Measurements from ENCODE around the gene MKI67. TPM values are rescaled to one million over a fixed set of nuclear protein-coding genes. Genes with fewer than 3 reads are reported as not detected.
A peak's percentile ranks its signal among the peaks of the same experiment; 100 is the strongest.

MKI67 gene
- total RNA-seq, 1 donor from 2014 or later: 1.2 TPM

DNA sequence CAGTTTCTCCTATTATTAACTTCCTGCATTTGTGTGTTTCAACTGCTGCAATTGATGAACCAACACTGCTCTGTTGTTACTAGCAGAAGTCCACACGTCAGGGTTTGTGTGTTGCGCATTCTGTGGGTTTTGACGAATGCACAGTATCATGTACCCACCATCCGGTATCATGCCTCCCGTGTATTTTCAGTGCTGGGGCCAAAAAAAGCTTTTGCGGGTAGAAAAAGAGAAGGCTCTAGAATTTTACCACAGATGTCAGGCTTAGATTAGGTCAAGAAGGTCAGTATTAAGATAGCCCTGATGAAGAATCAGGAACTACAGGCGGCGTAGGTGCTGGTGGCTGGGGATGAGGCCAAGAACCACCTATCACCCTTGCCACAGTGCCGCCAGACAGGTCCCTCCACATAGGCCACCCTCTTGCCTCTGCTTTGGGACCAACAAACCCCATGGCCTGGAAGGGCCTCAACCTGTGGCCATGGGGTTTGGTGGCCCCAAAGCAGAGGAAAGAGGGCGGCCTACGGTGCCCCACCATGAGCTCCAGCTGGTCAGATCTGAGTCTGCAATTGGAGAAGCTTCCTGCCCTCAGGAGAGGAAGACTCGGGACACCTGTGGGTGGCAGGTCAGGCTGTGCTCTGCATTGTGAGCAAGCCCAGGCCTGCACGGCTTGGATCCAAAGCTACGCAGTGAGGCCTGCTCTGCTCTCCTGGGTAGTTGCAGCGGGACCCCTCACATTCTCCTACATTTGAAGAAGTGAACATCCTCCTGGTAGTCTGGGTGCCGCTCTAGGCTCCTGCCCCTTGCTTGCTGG is 71.9 kb downstream of the MKI67 start:
- TF ChIP-seq, protein P1, sequence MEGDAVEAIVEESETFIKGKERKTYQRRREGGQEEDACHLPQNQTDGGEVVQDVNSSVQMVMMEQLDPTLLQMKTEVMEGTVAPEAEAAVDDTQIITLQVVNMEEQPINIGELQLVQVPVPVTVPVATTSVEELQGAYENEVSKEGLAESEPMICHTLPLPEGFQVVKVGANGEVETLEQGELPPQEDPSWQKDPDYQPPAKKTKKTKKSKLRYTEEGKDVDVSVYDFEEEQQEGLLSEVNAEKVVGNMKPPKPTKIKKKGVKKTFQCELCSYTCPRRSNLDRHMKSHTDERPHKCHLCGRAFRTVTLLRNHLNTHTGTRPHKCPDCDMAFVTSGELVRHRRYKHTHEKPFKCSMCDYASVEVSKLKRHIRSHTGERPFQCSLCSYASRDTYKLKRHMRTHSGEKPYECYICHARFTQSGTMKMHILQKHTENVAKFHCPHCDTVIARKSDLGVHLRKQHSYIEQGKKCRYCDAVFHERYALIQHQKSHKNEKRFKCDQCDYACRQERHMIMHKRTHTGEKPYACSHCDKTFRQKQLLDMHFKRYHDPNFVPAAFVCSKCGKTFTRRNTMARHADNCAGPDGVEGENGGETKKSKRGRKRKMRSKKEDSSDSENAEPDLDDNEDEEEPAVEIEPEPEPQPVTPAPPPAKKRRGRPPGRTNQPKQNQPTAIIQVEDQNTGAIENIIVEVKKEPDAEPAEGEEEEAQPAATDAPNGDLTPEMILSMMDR (IDR thresholded peaks at IDR 0.05; ENCODE audit: borderline replicate concordance): no peak
- DNase-seq: no peak
- Histone ChIP-seq H3K27me3 (ENCODE audit: low read depth) (no peaks in the 10 kb centered on the region), H3K4me1 (peaks cover 16% of the 10 kb centered on the region), H3K4me3 (no peak overlapping the region), H3K9me3 (replicated peaks) (no peaks in the 10 kb centered on the region), H3K36me3 (peaks cover 50% of the 10 kb centered on the region), H3K27ac (replicated peaks) (no peak overlapping the region)
- intact Hi-C loops (cut with micrococcal nuclease): no loop called here

DNA sequence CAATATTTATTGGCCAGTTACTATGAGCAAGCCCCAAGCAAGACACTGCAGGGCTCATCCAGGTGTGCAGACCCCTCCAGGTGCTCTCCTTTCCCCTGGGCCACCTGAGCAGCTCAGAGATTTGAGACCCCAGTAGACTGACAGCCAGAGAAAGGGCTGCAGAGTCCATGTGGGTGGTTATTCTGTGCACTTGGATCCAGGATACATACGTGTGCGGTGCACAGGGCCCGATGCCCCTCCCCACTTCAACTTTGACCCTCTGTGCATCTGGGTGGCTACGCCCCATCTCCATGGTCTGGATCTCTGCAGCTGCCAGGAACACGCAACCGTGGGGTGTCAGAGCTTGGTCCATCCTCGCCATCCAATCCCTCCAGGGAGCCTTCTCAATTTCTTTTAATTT is 72.9 kb downstream of the MKI67 start:
- Histone ChIP-seq H3K36me3 (peaks cover 49% of the 10 kb centered on the region), H3K27me3 (ENCODE audit: low read depth) (no peaks in the 10 kb centered on the region), H3K4me1 (peaks cover 23% of the 10 kb centered on the region), H3K4me3 (no peak overlapping the region), H3K9me3 (replicated peaks) (no peaks in the 10 kb centered on the region), H3K27ac (replicated peaks) (no peak overlapping the region)
- TF ChIP-seq, protein P1 (IDR thresholded peaks at IDR 0.05; ENCODE audit: borderline replicate concordance): no peak
- intact Hi-C loops (cut with micrococcal nuclease): no loop called here
- no peak for DNase-seq

DNA sequence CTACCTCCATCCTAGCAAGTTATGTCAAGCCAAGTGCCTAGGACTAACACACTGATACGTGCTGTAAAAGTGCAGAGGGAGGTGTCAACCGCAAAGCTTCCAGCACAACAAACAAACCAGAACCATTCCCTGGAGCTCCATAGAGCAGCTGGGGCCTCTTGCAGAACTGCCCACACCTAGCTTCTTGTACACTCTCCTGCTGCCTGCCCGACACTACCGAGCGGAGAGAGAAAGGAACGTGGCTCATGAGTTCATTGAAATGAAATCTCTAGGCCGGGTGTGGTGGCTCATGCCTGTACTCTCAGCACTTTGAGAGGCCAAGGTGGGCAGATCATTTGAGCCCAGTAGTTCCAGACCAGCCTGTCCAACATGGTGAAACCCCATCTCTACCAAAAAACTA is 73.5 kb downstream of the MKI67 start:
- DNase-seq: no peak
- intact Hi-C loops (cut with micrococcal nuclease): no loop called here
- no peaks in the 10 kb centered on the region for H3K27me3 ChIP-seq (ENCODE audit: low read depth)
- no peaks in the 10 kb centered on the region for H3K9me3 ChIP-seq (replicated peaks)
- TF ChIP-seq, protein P1 (IDR thresholded peaks at IDR 0.05; ENCODE audit: borderline replicate concordance): no peak
- H3K4me3 ChIP-seq: no peak overlapping the region
- H3K27ac ChIP-seq (replicated peaks): no peak overlapping the region
- peaks cover 49% of the 10 kb centered on the region for H3K36me3 ChIP-seq
- peaks cover 30% of the 10 kb centered on the region for H3K4me1 ChIP-seq

- DNase-seq: no peak
- Histone ChIP-seq H3K4me1 (peaks cover 41% of the 10 kb centered on the region), H3K27ac (replicated peaks) (peak overlapping the region; percentile 39)
Measured at GRCh38 chr10:128051548-128051947, 74.7 kb downstream of the MKI67 start.

GRCh38 chr10:128050936-128051335 is 75.3 kb downstream of the MKI67 start:
- H3K4me1 ChIP-seq: peaks cover 39% of the 10 kb centered on the region
- H3K36me3 ChIP-seq: peaks cover 40% of the 10 kb centered on the region
- peak overlapping the region; percentile 39 for H3K27ac ChIP-seq (replicated peaks)

More at GRCh38 chr10:128051548-128051947, 74.7 kb downstream of the MKI67 start:
- Histone ChIP-seq H3K9me3 (replicated peaks) (no peaks in the 10 kb centered on the region), H3K4me3 (no peak overlapping the region), H3K27me3 (ENCODE audit: low read depth) (no peaks in the 10 kb centered on the region), H3K36me3 (peaks cover 46% of the 10 kb centered on the region)
- intact Hi-C loops (cut with micrococcal nuclease): no loop called here
- TF ChIP-seq, protein P1 (IDR thresholded peaks at IDR 0.05; ENCODE audit: borderline replicate concordance): no peak

More at GRCh38 chr10:128050936-128051335, 75.3 kb downstream of the MKI67 start:
- H3K9me3 ChIP-seq (replicated peaks): no peaks in the 10 kb centered on the region
- intact Hi-C loops (cut with micrococcal nuclease): no loop called here
- H3K4me3 ChIP-seq: no peak overlapping the region
- no peak for DNase-seq
- TF ChIP-seq, protein P1 (IDR thresholded peaks at IDR 0.05; ENCODE audit: borderline replicate concordance): no peak
- no peaks in the 10 kb centered on the region for H3K27me3 ChIP-seq (ENCODE audit: low read depth)

All from left ventricle myocardium inferior (tissue), 1 donor.